ENCODE results near the gene CDK5RAP1. TPM values are rescaled to one million over a fixed set of nuclear protein-coding genes. Genes with fewer than 3 reads are reported as not detected.
A peak's percentile ranks its signal among the peaks of the same experiment; 100 is the strongest.

Gene CDK5RAP1
- total and polyA plus RNA-seq, 7 donors = 12.0 to 30.0 (median 20.6) TPM

GRCh38 chr20:33444797-33445560 lies 43.7 kb upstream of the CDK5RAP1 start:
- peak overlapping the region in 3 of 4 donors; percentile 86 to 91 (median 86) for H3K27ac ChIP-seq
- DNase-seq = no peak
- intact Hi-C loops (cut with DNase I) = loop anchor here (5.0 to 10.0 kb wide), 3 partner anchors 43 to 290 kb away; partner anchors contain the start of genes C20orf144, CDK5RAP1 and ZNF341
- H3K9me3 ChIP-seq = no peaks in the 10 kb centered on the region
- H3K27me3 ChIP-seq = no peaks in the 10 kb centered on the region
- H3K4me3 ChIP-seq = peak overlapping the region in 1 of 4 donors; percentile 84
- TF ChIP-seq POLR2A (IDR thresholded peaks at IDR 0.05) = no peak
- TF ChIP-seq CTCF (IDR thresholded peaks at IDR 0.05) = peak in 1 of 4 experiments; percentile 11
- H3K36me3 ChIP-seq = no peaks in the 10 kb centered on the region
- 25 to 47% methylated on average over 4 of the region's 4 CpGs for WGBS, 2 donors
- H3K4me1 ChIP-seq = peaks cover 0 to 25% (median 14%) of the 10 kb centered on the region in 4 donors

DNA sequence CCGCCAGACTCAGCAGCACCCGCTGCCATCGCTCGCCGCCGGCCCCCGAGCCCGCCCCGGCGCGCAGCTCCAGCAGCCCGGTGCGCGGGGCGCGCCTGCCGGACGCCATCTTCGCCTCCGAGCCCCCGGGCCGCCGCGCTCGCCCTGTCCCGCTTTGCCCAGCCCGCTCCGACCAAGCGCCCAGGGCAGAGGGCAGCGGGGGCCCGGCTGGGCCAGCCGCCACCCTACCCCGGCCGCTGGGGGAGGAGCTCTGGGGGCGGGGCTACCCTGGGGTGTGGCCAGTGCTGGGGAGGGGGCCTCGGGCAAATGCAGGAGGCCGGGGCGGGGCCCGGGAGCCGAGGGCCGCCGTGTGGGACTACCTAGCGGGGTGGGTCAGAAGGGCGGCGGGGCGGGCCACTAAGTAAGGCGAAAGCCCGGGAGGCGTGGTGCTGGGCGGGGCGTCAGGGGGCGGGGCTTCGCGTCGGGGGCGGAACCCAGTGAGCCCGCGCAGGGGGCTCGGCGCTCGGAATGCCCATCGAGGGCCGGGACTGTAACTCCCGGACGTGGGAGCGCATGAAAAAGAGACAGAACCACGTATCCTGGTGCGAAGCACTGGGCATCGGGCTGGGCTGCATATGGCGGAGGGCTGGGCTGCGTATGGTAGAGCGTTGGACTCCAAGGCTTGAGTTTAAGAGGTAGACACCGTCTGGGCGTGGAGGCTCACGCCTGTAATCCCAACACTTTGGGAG lies 42.4 kb upstream of the CDK5RAP1 start, which contains the start of gene SNTA1:
TSS of gene SNTA1 (minus strand) at position 252 of the 728 bp plus-strand sequence. CDS start at position 109, 143 bp downstream.
- Histone ChIP-seq H3K4me3 (peak within 1 kb of the TSS; percentile 53 to 86 (median 84)), H3K4me1 (peaks cover 0 to 25% (median 14%) of the 10 kb centered on the region in 4 donors), H3K36me3 (no peaks in the 10 kb centered on the region), H3K9me3 (no peaks in the 10 kb centered on the region), H3K27me3 (no peaks in the 10 kb centered on the region), H3K27ac (peak within 1 kb of the TSS; percentile 83 to 91 (median 86))
- peak; percentile 96 for DNase-seq
- no peak for TF ChIP-seq POLR2A (IDR thresholded peaks at IDR 0.05)
- TF ChIP-seq EP300 (IDR thresholded peaks at IDR 0.05) = no peak
- no peak for TF ChIP-seq CTCF (IDR thresholded peaks at IDR 0.05)
- peak in 3 of 4 donors; percentile 12 to 38 (median 34) for TF ChIP-seq POLR2AphosphoS5 (IDR thresholded peaks at IDR 0.05)
- intact Hi-C loops (cut with DNase I) = loop anchor here (5.0 to 10.0 kb wide), 3 partner anchors 41 to 291 kb away; partner anchors contain the start of genes C20orf144, CDK5RAP1 and ZNF341
- WGBS, 2 donors = 1% methylated on average over 75 of the region's 75 CpGs

- H3K36me3 ChIP-seq = no peaks in the 10 kb centered on the region
- 3% methylated on average over 45 of the region's 45 CpGs for WGBS, 2 donors
- peak overlapping the region; percentile 53 to 86 (median 84) for H3K4me3 ChIP-seq
- intact Hi-C loops (cut with DNase I) = loop anchor here (5.0 to 10.0 kb wide), 3 partner anchors 41 to 292 kb away; partner anchors contain the start of genes C20orf144, CDK5RAP1 and ZNF341
- peak; percentile 73 for DNase-seq
- peak overlapping the region; percentile 83 to 91 (median 86) for H3K27ac ChIP-seq
- TF ChIP-seq CTCF (IDR thresholded peaks at IDR 0.05) (no peak), POLR2A (IDR thresholded peaks at IDR 0.05) (no peak), POLR2AphosphoS5 (IDR thresholded peaks at IDR 0.05) (no peak), EP300 (IDR thresholded peaks at IDR 0.05) (no peak)
- peaks cover 0 to 25% (median 16%) of the 10 kb centered on the region in 4 donors for H3K4me1 ChIP-seq
- no peaks in the 10 kb centered on the region for H3K27me3 ChIP-seq
- no peaks in the 10 kb centered on the region for H3K9me3 ChIP-seq
Observed at GRCh38 chr20:33443006-33443511, 41.7 kb upstream of the CDK5RAP1 start.

- no peaks in the 10 kb centered on the region for H3K27me3 ChIP-seq
- no peaks in the 10 kb centered on the region for H3K36me3 ChIP-seq
- TF ChIP-seq CTCF (IDR thresholded peaks at IDR 0.05) = no peak
- 71 to 77% methylated on average over 9 of the region's 9 CpGs for WGBS, 2 donors
- peak; percentile 67 for DNase-seq
- peak overlapping the region; percentile 83 to 91 (median 86) for H3K27ac ChIP-seq
- intact Hi-C loops (cut with DNase I) = loop anchor here (5.0 to 10.0 kb wide), 3 partner anchors 40 to 292 kb away; partner anchors contain the start of genes C20orf144, CDK5RAP1 and ZNF341
- H3K4me1 ChIP-seq = peaks cover 0 to 29% (median 18%) of the 10 kb centered on the region in 4 donors
- peak overlapping the region; percentile 53 to 86 (median 84) for H3K4me3 ChIP-seq
- no peaks in the 10 kb centered on the region for H3K9me3 ChIP-seq
Observed at GRCh38 chr20:33442136-33443005, 41.1 kb upstream of the CDK5RAP1 start.

Data from sigmoid colon (tissue), 7 donors.